HEK293T (cell line): ENCODE measurements around the gene GRIK1.

Experiments used
- ARNT ChIP-seq: fragments of 450-650 bp; IDR thresholded peaks from 2 replicates; pipeline ENCODE4 v1.6.1; 2017; ENCODE audit warnings: mild to moderate bottlenecking
- BHLHE40 ChIP-seq: fragments of 450-650 bp; IDR thresholded peaks from 2 replicates; pipeline ENCODE4 v1.6.1; 2016; ENCODE audit warnings: mild to moderate bottlenecking, moderate library complexity, borderline replicate concordance
- ELF4 ChIP-seq: fragments of 450-650 bp; IDR thresholded peaks from 2 replicates; pipeline ENCODE4 v1.6.1; 2017; ENCODE audit warnings: antibody characterized with exemption
- FOXA1 ChIP-seq: fragments of 450-650 bp; IDR thresholded peaks from 2 replicates; pipeline ENCODE4 v1.6.1; 2016; ENCODE audit warnings: mild to moderate bottlenecking
- FOXK2 ChIP-seq: fragments of 450-650 bp; IDR thresholded peaks from 2 replicates; pipeline ENCODE4 v1.6.1; 2016; ENCODE audit warnings: mild to moderate bottlenecking
- FOXM1 ChIP-seq: fragments of 450-650 bp; IDR thresholded peaks from 2 replicates; pipeline ENCODE4 v1.6.1; 2017; ENCODE audit warnings: mild to moderate bottlenecking, borderline replicate concordance
- HDGF ChIP-seq: fragments of 450-650 bp; IDR thresholded peaks from 2 replicates; pipeline ENCODE4 v1.6.1; 2017; ENCODE audit warnings: antibody characterized with exemption, borderline replicate concordance
- LEF1 ChIP-seq: fragments of 450-650 bp; IDR thresholded peaks from 2 replicates; pipeline ENCODE4 v1.6.1; 2017; ENCODE audit warnings: mild to moderate bottlenecking, borderline replicate concordance
- NFRKB ChIP-seq: fragments of 450-650 bp; IDR thresholded peaks from 2 replicates; pipeline ENCODE4 v1.6.1; 2016; ENCODE audit warnings: mild to moderate bottlenecking, moderate library complexity
- SP1 ChIP-seq: fragments of 450-650 bp; IDR thresholded peaks from 2 replicates; pipeline ENCODE4 v1.6.1; 2017
- SUZ12 ChIP-seq: fragments of 450-650 bp; IDR thresholded peaks from 2 replicates; pipeline ENCODE4 v1.6.1; 2016; ENCODE audit warnings: mild to moderate bottlenecking
- TARDBP ChIP-seq: fragments of 450-650 bp; IDR thresholded peaks from 2 replicates; pipeline ENCODE4 v1.6.1; 2016
- ZNF384 ChIP-seq: fragments of 450-650 bp; IDR thresholded peaks from 2 replicates; pipeline ENCODE4 v1.6.1; 2016
- TF ChIP-seq, protein P1 (sequence below): fragments of 450-650 bp; IDR thresholded peaks from 2 replicates; pipeline ENCODE4 v1.6.1; 2016

DNA sequence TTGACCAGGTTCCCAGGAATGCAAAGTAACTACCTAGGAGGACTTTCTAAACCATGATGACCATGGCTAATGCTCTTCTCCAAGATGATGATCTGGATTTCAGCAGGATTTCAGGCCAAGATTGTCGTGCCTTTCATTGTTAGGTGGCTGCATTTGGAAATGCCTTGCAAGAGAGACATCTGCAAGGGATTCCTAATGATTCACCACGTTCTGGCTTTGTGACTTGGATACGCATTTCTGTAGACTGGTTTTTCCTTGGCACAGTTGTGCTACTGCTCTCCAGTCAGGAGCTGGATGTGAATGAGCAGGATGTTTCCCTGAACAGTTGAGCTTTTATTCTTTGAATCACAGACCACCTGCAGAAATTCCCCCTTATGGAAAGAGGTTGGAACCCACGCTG, 428.7 kb downstream of the GRIK1 start:
- no peak for TF ChIP-seq SP1
- no peak for TF ChIP-seq ZNF384
- TF ChIP-seq, protein P1, sequence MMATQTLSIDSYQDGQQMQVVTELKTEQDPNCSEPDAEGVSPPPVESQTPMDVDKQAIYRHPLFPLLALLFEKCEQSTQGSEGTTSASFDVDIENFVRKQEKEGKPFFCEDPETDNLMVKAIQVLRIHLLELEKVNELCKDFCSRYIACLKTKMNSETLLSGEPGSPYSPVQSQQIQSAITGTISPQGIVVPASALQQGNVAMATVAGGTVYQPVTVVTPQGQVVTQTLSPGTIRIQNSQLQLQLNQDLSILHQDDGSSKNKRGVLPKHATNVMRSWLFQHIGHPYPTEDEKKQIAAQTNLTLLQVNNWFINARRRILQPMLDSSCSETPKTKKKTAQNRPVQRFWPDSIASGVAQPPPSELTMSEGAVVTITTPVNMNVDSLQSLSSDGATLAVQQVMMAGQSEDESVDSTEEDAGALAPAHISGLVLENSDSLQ: no peak
- TF ChIP-seq TARDBP: no peak
- TF ChIP-seq FOXM1: no peak
- no peak for TF ChIP-seq BHLHE40
- no peak for TF ChIP-seq NFRKB
- no peak for TF ChIP-seq ARNT
- TF ChIP-seq FOXK2: no peak
- TF ChIP-seq LEF1: no peak
- no peak for TF ChIP-seq FOXA1
- no peak for TF ChIP-seq ELF4
- TF ChIP-seq SUZ12: no peak
- TF ChIP-seq HDGF: no peak
